Kidney epithelial cell (primary cell): ENCODE results near the gene GNG7. TPM values are rescaled to one million over a fixed set of nuclear protein-coding genes. Genes with fewer than 3 reads are reported as not detected.
"Not testable (repeated sequence)": the region's sequence is repeated elsewhere in the genome, so short reads cannot be mapped to it uniquely, and the experiment has no call there.

Experiments used
- DNase-seq: peaks from one replicate; pipeline ENCODE4 v3.0.0-alpha.2; 2010; ENCODE audit warnings: low read depth
- H3K27me3 ChIP-seq: 2 replicates; pipeline ENCODE4 v1.6.0; 2011; ENCODE audit warnings: low read length; ENCODE audit not compliant: control insufficient read depth, insufficient read depth
- H3K36me3 ChIP-seq: 2 replicates; pipeline ENCODE4 v1.5.1; 2011; ENCODE audit warnings: low read length; ENCODE audit not compliant: control insufficient read depth, insufficient read depth
- H3K4me3 ChIP-seq: 2 replicates; pipeline ENCODE4 v1.5.1; 2011; ENCODE audit warnings: low read depth, mild to moderate bottlenecking, control low read depth, low read length
- CTCF ChIP-seq: IDR thresholded peaks from 2 replicates; pipeline ENCODE4 v1.5.1; 2011; ENCODE audit warnings: mild to moderate bottlenecking, moderate library complexity, low read length, control low read depth, inconsistent platforms; ENCODE audit not compliant: insufficient read depth, poor library complexity, severe bottlenecking
- total RNA-seq: library from RNA; depleted of rRNA; stranded (reverse); fragments of >200 nt; gene quantifications from 2 replicates; pipeline ENCODE4 v1.2.3, GENCODE V29; 2015

Gene GNG7
- total RNA-seq, 1 donor from 2014 or later = 0.33 TPM

- Histone ChIP-seq H3K36me3 (no peaks in the 10 kb centered on the region), H3K4me3 (no peak overlapping the region), H3K27me3 (no peaks in the 10 kb centered on the region)
- DNase-seq = no peak
- no peak for TF ChIP-seq CTCF
These were observed 73.9 kb downstream of the GNG7 start for GRCh38 chr19:2628597-2628996.

GRCh38 chr19:2627855-2628254 lies 74.6 kb downstream of the GNG7 start:
- DNase-seq = no peak
- no peaks in the 10 kb centered on the region for H3K27me3 ChIP-seq

GRCh38 chr19:2627319-2627829 lies 75.1 kb downstream of the GNG7 start:
- no peak overlapping the region for H3K4me3 ChIP-seq
- H3K27me3 ChIP-seq = no peaks in the 10 kb centered on the region
- H3K36me3 ChIP-seq = no peaks in the 10 kb centered on the region
- no peak for TF ChIP-seq CTCF
- DNase-seq = peak; percentile 99

More at GRCh38 chr19:2627855-2628254, 74.6 kb downstream of the GNG7 start:
- Histone ChIP-seq H3K4me3 (no peak overlapping the region), H3K36me3 (no peaks in the 10 kb centered on the region)
- TF ChIP-seq CTCF = no peak

GRCh38 chr19:2625434-2625833 lies 77.1 kb downstream of the GNG7 start:
- TF ChIP-seq CTCF = no peak
- Histone ChIP-seq H3K27me3 (no peaks in the 10 kb centered on the region), H3K36me3 (no peaks in the 10 kb centered on the region), H3K4me3 (no peak overlapping the region)
- no peak for DNase-seq

GRCh38 chr19:2624537-2625091 lies 77.9 kb downstream of the GNG7 start:
- no peaks in the 10 kb centered on the region for H3K36me3 ChIP-seq
- peak; percentile 28 for TF ChIP-seq CTCF
- no peak for DNase-seq
- no peaks in the 10 kb centered on the region for H3K27me3 ChIP-seq
- no peak overlapping the region for H3K4me3 ChIP-seq

- no peak overlapping the region for H3K4me3 ChIP-seq
- no peak for TF ChIP-seq CTCF
- no peaks in the 10 kb centered on the region for H3K27me3 ChIP-seq
- no peak for DNase-seq
- no peaks in the 10 kb centered on the region for H3K36me3 ChIP-seq
These were observed 78.7 kb downstream of the GNG7 start for GRCh38 chr19:2623798-2624197.

- H3K4me3 ChIP-seq, DNase-seq, H3K27me3 ChIP-seq, H3K36me3 ChIP-seq: not testable (repeated sequence)
These were observed 80.0 kb downstream of the GNG7 start for GRCh38 chr19:2622371-2622961.
